H7 (cell line): ENCODE measurements around the gene PPARG. TPM values are rescaled to one million over a fixed set of nuclear protein-coding genes. Genes with fewer than 3 reads are reported as not detected.
A peak's percentile ranks its signal among the peaks of the same experiment; 100 is the strongest.
"Not testable (repeated sequence)": the region's sequence is repeated elsewhere in the genome, so short reads cannot be mapped to it uniquely, and the experiment has no call there.

Experiments
- DNase-seq: peaks from one replicate; pipeline ENCODE4 v3.0.0; 2012
- H3K27me3 ChIP-seq: 2 replicates; pipeline ENCODE4 v1.6.0; 2011; ENCODE audit warnings: mild to moderate bottlenecking, low read length; ENCODE audit not compliant: control insufficient read depth, insufficient read depth
- H3K36me3 ChIP-seq: replicated peaks from 2 replicates; pipeline ENCODE4 v1.5.1; 2011; ENCODE audit warnings: low read length; ENCODE audit not compliant: control insufficient read depth, insufficient read depth
- H3K4me3 ChIP-seq: 2 replicates; pipeline ENCODE4 v1.5.1; 2011; ENCODE audit warnings: low read depth, mild to moderate bottlenecking, control low read depth, low read length, moderate library complexity; ENCODE audit not compliant: insufficient read depth
- total RNA-seq: library from RNA; depleted of rRNA; stranded (reverse); fragments of >200 nt; shearing (Covaris generic); gene quantifications from 2 replicates; pipeline ENCODE4 v1.2.3, GENCODE V29; 2014; rRNA removed

PPARG gene
- total RNA-seq, 1 experiment from 2014 or later, result 0.62 TPM

- Histone ChIP-seq H3K36me3 (no peaks in the 10 kb centered on the region), H3K27me3 (no peaks in the 10 kb centered on the region), H3K4me3 (no peak overlapping the region)
- no peak for DNase-seq
These were observed 184.6 kb downstream of the PPARG start for GRCh38 chr3:12473511-12473910.

- no peak for DNase-seq
- Histone ChIP-seq H3K27me3 (no peaks in the 10 kb centered on the region), H3K36me3 (no peaks in the 10 kb centered on the region), H3K4me3 (no peak overlapping the region)
These were observed 187.5 kb downstream of the PPARG start for GRCh38 chr3:12476238-12476897.

GRCh38 chr3:12477256-12477655 is 188.4 kb downstream of the PPARG start:
- Histone ChIP-seq H3K4me3 (no peak overlapping the region), H3K27me3 (no peaks in the 10 kb centered on the region), H3K36me3 (no peaks in the 10 kb centered on the region)
- DNase-seq, result no peak

- DNase-seq, result no peak
- Histone ChIP-seq H3K36me3 (no peaks in the 10 kb centered on the region), H3K4me3 (no peak overlapping the region), H3K27me3 (0 out of 2 replicates have a peak, but pooled peaks cover under 1% of the 10 kb centered on the region)
These were observed 189.5 kb downstream of the PPARG start for GRCh38 chr3:12478326-12478725.

GRCh38 chr3:12479198-12479597 is 190.3 kb downstream of the PPARG start:
- H3K27me3 ChIP-seq, DNase-seq, H3K4me3 ChIP-seq, H3K36me3 ChIP-seq: not testable (repeated sequence)

GRCh38 chr3:12479919-12480427 is 191.1 kb downstream of the PPARG start:
- Histone ChIP-seq H3K4me3 (no peak overlapping the region), H3K27me3 (0 out of 2 replicates have a peak, but pooled peaks cover 2% of the 10 kb centered on the region), H3K36me3 (no peaks in the 10 kb centered on the region)
- peak; percentile 89 for DNase-seq

- 0 out of 2 replicates have a peak, but pooled peaks cover 2% of the 10 kb centered on the region for H3K27me3 ChIP-seq
- no peak for DNase-seq
- peaks cover 3% of the 10 kb centered on the region for H3K36me3 ChIP-seq
- peak overlapping the region; percentile 86; the same call in 1 of the 2 replicates for H3K4me3 ChIP-seq
These were observed 194.5 kb downstream of the PPARG start for GRCh38 chr3:12483410-12483809.

- no peak for DNase-seq
- Histone ChIP-seq H3K36me3 (peaks cover 3% of the 10 kb centered on the region), H3K4me3 (peak overlapping the region; percentile 86), H3K27me3 (0 out of 2 replicates have a peak, but pooled peaks cover 2% of the 10 kb centered on the region)
These were observed 195.0 kb downstream of the PPARG start for GRCh38 chr3:12483872-12484197.

Other genes with a start within 250 kb of the PPARG start
- gene TIMP4, start 130.2 kb upstream of the PPARG start, total RNA-seq, result 22.9 and 40.3 TPM in 2 replicates
- 17.1 and 19.3 TPM in 2 replicates for gene TSEN2, start 195.4 kb downstream of the PPARG start, total RNA-seq